Breast epithelium (tissue), 4 donors: ENCODE results near the gene CACNA1H. TPM values are rescaled to one million over a fixed set of nuclear protein-coding genes. Genes with fewer than 3 reads are reported as not detected.
A peak's percentile ranks its signal among the peaks of the same experiment; 100 is the strongest.
"Not testable (repeated sequence)": the region's sequence is repeated elsewhere in the genome, so short reads cannot be mapped to it uniquely, and the experiment has no call there.

Source experiments
- DNase-seq, 2 donors: peaks; one replicate each; pipeline ENCODE4 v3.0.0-alpha.2; 2019; ENCODE audit warnings: low spot score in 2 of 2
- H3K27ac ChIP-seq, 2 donors: fragments of 200-600 bp; sonication (generic) in 1 of 2; one replicate each; pipeline ENCODE4 v1.5.1; 2016 to 2019; ENCODE audit warnings: mild to moderate bottlenecking in 1 of 2
- H3K27me3 ChIP-seq, 2 donors: fragments of 200-600 bp; sonication (generic) in 1 of 2; one replicate each; pipeline versions ENCODE4 v1.5.1 to v1.6.0; 2017 to 2019; ENCODE audit warnings: control low read depth in 1 of 2, mild to moderate bottlenecking in 1 of 2
- H3K36me3 ChIP-seq: fragments of 200-600 bp; one replicate; pipeline ENCODE4 v1.5.1; 2019
- H3K4me1 ChIP-seq, 2 donors: fragments of 200-600 bp; sonication (generic); one replicate each; pipeline ENCODE4 v1.5.1; 2016 to 2019; ENCODE audit warnings: control low read depth in 1 of 2
- H3K4me3 ChIP-seq, 3 donors: fragments of 200-600 bp; sonication (generic); 1 replicate in 2 of 3; 2 replicates in 1 of 3; pipeline ENCODE4 v1.5.1; 2016 to 2019; ENCODE audit warnings: mild to moderate bottlenecking in 3 of 3, moderate library complexity in 2 of 3
- H3K9me3 ChIP-seq, 2 donors: fragments of 200-600 bp; sonication (generic) in 1 of 2; one replicate each; pipeline ENCODE4 v1.5.1; 2016 to 2019; ENCODE audit warnings: control low read depth in 1 of 2
- POLR2A ChIP-seq: fragments of 450-650 bp; IDR thresholded peaks from one replicate; pipeline ENCODE4 v1.6.1; 2016; ENCODE audit warnings: antibody characterized with exemption, mild to moderate bottlenecking, moderate library complexity
- POLR2AphosphoS5 ChIP-seq, 3 donors: sonication (generic); formaldehyde crosslinking; IDR thresholded peaks; one replicate each; pipeline ENCODE4 v1.6.1; 2017; ENCODE audit warnings: antibody characterized with exemption in 3 of 3
- intact Hi-C: fragments of 100-400 bp; cut with DNase I; formaldehyde crosslinking; loops from one replicate; pipeline ENCODE4 v1.15.1; 2023; ENCODE audit warnings: low total_unique reads
- total RNA-seq, 3 donors: library from RNA; depleted of rRNA; stranded (reverse); fragments of >200 nt; gene quantifications; one replicate each; pipeline ENCODE4 v1.1.0, GENCODE V29; 2016
- TF ChIP-seq, protein P1 (sequence below), 3 donors: fragments of 450-650 bp; IDR thresholded peaks; one replicate each; pipeline ENCODE4 v1.5.1; 2016 to 2017; ENCODE audit warnings: antibody characterized with exemption in 3 of 3, mild to moderate bottlenecking in 3 of 3, moderate library complexity in 3 of 3

The CACNA1H gene
- total RNA-seq, 3 donors from 2014 or later = 1.6 to 2.5 (median 2.2) TPM

GRCh38 chr16:1184156-1184868, 31.4 kb downstream of the CACNA1H start:
- intact Hi-C loops = no loop called here

DNA sequence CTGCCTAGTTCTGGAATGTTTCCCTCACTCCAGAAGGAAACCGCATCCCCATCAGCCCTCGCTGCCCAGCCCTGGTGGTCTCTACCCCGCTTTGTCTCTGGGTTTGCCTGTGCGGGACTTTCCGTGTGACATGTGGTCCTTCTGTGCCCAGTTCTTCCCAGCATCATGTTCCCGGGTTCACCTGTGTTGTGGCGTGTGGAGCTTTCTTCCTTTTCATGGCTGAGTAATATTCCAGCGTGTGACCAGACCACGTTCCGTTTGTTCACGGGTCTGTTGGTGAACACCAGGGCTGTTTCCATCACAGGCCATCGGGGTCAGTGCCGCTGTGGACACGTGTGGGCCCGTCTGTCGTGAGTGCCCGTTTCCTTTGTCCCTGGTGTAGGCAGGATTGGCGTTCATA, 32.1 kb downstream of the CACNA1H start:
- no peak overlapping the region for H3K27ac ChIP-seq
- peaks cover 0 to 88% of the 10 kb centered on the region in 2 donors for H3K27me3 ChIP-seq
- H3K4me1 ChIP-seq = no peaks in the 10 kb centered on the region
- DNase-seq = no peak
- TF ChIP-seq POLR2AphosphoS5 (IDR thresholded peaks at IDR 0.05) (no peak), POLR2A (no peak)
- TF ChIP-seq, protein P1, sequence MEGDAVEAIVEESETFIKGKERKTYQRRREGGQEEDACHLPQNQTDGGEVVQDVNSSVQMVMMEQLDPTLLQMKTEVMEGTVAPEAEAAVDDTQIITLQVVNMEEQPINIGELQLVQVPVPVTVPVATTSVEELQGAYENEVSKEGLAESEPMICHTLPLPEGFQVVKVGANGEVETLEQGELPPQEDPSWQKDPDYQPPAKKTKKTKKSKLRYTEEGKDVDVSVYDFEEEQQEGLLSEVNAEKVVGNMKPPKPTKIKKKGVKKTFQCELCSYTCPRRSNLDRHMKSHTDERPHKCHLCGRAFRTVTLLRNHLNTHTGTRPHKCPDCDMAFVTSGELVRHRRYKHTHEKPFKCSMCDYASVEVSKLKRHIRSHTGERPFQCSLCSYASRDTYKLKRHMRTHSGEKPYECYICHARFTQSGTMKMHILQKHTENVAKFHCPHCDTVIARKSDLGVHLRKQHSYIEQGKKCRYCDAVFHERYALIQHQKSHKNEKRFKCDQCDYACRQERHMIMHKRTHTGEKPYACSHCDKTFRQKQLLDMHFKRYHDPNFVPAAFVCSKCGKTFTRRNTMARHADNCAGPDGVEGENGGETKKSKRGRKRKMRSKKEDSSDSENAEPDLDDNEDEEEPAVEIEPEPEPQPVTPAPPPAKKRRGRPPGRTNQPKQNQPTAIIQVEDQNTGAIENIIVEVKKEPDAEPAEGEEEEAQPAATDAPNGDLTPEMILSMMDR (IDR thresholded peaks at IDR 0.05) = no peak
- no peaks in the 10 kb centered on the region for H3K9me3 ChIP-seq
- no peaks in the 10 kb centered on the region for H3K36me3 ChIP-seq
- no peak overlapping the region for H3K4me3 ChIP-seq
- intact Hi-C loops = no loop called here

More at GRCh38 chr16:1184156-1184868, 31.4 kb downstream of the CACNA1H start:
- H3K27ac ChIP-seq = no peak overlapping the region
- no peaks in the 10 kb centered on the region for H3K4me1 ChIP-seq
- no peaks in the 10 kb centered on the region for H3K36me3 ChIP-seq
- no peak for DNase-seq
- H3K4me3 ChIP-seq = no peak overlapping the region
- no peaks in the 10 kb centered on the region for H3K9me3 ChIP-seq
- TF ChIP-seq, protein P1 (IDR thresholded peaks at IDR 0.05) = no peak
- TF ChIP-seq POLR2A (no peak), POLR2AphosphoS5 (IDR thresholded peaks at IDR 0.05) (no peak)
- H3K27me3 ChIP-seq = peaks cover 0 to 85% of the 10 kb centered on the region in 2 donors

- H3K9me3 ChIP-seq, H3K36me3 ChIP-seq, DNase-seq, H3K4me1 ChIP-seq, intact Hi-C loops, H3K27ac ChIP-seq, H3K4me3 ChIP-seq: not testable (repeated sequence)
- H3K27me3 ChIP-seq = peaks cover 0 to 86% of the 10 kb centered on the region in 2 donors
Measured at GRCh38 chr16:1185460-1186207, 32.7 kb downstream of the CACNA1H start.

DNA sequence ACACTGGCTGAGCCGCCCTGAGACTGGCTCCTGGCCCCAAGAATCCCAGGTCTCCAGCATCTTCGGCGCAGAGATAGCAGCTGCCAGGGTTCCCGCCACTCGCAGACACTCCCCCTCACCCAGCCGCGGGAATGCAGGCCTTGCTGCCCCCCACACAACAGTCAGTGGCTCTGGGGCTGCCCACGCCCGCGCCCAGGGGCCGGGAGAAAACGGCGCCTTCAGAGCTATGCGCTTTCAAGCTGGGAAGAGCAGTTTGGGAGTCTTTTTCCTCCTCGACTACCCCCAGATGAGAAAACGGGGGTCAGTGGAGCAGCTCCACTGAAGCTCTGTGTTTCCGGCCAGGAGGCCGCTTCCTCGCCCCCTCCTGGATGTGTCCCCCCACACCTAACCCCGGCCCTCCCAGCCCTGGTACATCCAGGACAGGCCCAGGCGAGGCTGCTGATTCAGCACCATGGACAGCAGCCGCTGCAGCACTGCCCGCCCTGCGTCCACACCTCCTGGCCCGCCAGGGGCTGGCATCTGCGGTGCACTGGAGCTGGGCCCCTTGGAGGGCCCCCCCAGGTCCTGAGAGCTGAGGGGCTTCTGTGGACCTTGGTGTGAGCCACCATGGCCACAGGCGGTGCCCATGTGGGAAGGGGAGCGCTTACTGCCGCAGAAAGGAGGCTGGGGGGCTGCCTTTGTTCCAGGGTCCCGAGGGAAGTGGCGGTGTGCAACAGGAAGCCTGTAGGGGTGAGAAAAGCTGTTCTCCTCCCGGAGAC, 35.7 kb downstream of the CACNA1H start:
- H3K27me3 ChIP-seq = peaks cover 0 to 75% of the 10 kb centered on the region in 2 donors
- no peak overlapping the region for H3K4me3 ChIP-seq
- TF ChIP-seq POLR2AphosphoS5 (IDR thresholded peaks at IDR 0.05) (no peak), POLR2A (no peak)
- DNase-seq = peak; percentile 20 to 79
- no peaks in the 10 kb centered on the region for H3K36me3 ChIP-seq
- no peaks in the 10 kb centered on the region for H3K9me3 ChIP-seq
- intact Hi-C loops = no loop called here
- H3K4me1 ChIP-seq = no peaks in the 10 kb centered on the region
- H3K27ac ChIP-seq = no peak overlapping the region

- intact Hi-C loops = no loop called here
- H3K27ac ChIP-seq = no peak overlapping the region
Measured at GRCh38 chr16:1189455-1189854, 36.5 kb downstream of the CACNA1H start.

GRCh38 chr16:1190789-1191188, 37.9 kb downstream of the CACNA1H start:
- H3K36me3 ChIP-seq, H3K27ac ChIP-seq, H3K9me3 ChIP-seq, intact Hi-C loops, H3K4me1 ChIP-seq, H3K4me3 ChIP-seq, DNase-seq: not testable (repeated sequence)
- peaks cover 4 to 78% of the 10 kb centered on the region in 2 donors for H3K27me3 ChIP-seq

More at GRCh38 chr16:1189455-1189854, 36.5 kb downstream of the CACNA1H start:
- Histone ChIP-seq H3K4me3 (no peak overlapping the region), H3K9me3 (no peaks in the 10 kb centered on the region), H3K4me1 (no peaks in the 10 kb centered on the region), H3K36me3 (no peaks in the 10 kb centered on the region), H3K27me3 (peaks cover under 1 to 75% of the 10 kb centered on the region in 2 donors)
- DNase-seq = no peak
- no peak for TF ChIP-seq POLR2AphosphoS5 (IDR thresholded peaks at IDR 0.05)
- TF ChIP-seq, protein P1 (IDR thresholded peaks at IDR 0.05) = no peak
- no peak for TF ChIP-seq POLR2A
